Cardiac fibroblast (primary cell): ENCODE measurements around the gene ABCC1.

Source experiments
- DNase-seq, 2 donors: peaks; one replicate each; pipeline versions ENCODE4 v3.0.0 to v3.0.0-alpha.2; 2010; ENCODE audit warnings: low read depth in 2 of 2
- H3K4me3 ChIP-seq, 2 donors: replicated peaks in 1 of 2; 1 replicate in 1 of 2; 2 replicates in 1 of 2; pipeline ENCODE4 v1.5.1; 2011; ENCODE audit warnings: low read depth in 2 of 2, low read length in 2 of 2, mild to moderate bottlenecking in 2 of 2, moderate library complexity in 1 of 2
- TF ChIP-seq, protein P1 (sequence below): IDR thresholded peaks from one replicate; pipeline ENCODE4 v1.5.1; 2011; ENCODE audit warnings: low read depth, mild to moderate bottlenecking, low read length, inconsistent platforms

Gene ABCC1

GRCh38 chr16:16019488-16019887 is 70.1 kb downstream of the ABCC1 start:
- TF ChIP-seq, protein P1, sequence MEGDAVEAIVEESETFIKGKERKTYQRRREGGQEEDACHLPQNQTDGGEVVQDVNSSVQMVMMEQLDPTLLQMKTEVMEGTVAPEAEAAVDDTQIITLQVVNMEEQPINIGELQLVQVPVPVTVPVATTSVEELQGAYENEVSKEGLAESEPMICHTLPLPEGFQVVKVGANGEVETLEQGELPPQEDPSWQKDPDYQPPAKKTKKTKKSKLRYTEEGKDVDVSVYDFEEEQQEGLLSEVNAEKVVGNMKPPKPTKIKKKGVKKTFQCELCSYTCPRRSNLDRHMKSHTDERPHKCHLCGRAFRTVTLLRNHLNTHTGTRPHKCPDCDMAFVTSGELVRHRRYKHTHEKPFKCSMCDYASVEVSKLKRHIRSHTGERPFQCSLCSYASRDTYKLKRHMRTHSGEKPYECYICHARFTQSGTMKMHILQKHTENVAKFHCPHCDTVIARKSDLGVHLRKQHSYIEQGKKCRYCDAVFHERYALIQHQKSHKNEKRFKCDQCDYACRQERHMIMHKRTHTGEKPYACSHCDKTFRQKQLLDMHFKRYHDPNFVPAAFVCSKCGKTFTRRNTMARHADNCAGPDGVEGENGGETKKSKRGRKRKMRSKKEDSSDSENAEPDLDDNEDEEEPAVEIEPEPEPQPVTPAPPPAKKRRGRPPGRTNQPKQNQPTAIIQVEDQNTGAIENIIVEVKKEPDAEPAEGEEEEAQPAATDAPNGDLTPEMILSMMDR, result no peak
- peak; percentile 55 to 65 for DNase-seq
- H3K4me3 ChIP-seq, result no peak overlapping the region

- TF ChIP-seq, protein P1, result no peak
- DNase-seq, result no peak
- no peak overlapping the region for H3K4me3 ChIP-seq
These were observed 70.9 kb downstream of the ABCC1 start for GRCh38 chr16:16020291-16020690.

DNA sequence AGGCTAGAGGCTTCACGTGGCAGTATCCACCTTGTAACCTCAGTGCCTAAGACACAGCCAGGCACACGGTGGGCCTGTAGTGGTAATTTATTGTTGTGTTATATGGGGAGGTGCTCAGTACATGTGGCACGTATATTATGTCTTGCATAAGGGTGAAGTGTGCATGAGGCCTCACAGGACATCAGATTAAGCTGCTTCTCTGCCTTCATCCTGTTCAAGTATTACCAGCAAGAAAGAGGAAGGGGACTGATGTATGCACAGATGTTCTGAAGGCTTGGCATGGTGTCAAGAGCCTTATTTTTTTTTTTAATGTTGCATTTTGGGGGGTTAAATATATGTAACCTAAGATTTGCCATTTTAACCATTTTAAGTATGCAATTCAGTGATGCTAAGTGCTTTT is 71.6 kb downstream of the ABCC1 start:
- TF ChIP-seq, protein P1, result no peak

GRCh38 chr16:16021646-16021987 is 72.2 kb downstream of the ABCC1 start:
- DNase-seq, result no peak
- no peak overlapping the region for H3K4me3 ChIP-seq
- TF ChIP-seq, protein P1, result no peak

More for the DNA sequence above, 71.6 kb downstream of the ABCC1 start:
- DNase-seq, result no peak
- H3K4me3 ChIP-seq, result no peak overlapping the region

DNA sequence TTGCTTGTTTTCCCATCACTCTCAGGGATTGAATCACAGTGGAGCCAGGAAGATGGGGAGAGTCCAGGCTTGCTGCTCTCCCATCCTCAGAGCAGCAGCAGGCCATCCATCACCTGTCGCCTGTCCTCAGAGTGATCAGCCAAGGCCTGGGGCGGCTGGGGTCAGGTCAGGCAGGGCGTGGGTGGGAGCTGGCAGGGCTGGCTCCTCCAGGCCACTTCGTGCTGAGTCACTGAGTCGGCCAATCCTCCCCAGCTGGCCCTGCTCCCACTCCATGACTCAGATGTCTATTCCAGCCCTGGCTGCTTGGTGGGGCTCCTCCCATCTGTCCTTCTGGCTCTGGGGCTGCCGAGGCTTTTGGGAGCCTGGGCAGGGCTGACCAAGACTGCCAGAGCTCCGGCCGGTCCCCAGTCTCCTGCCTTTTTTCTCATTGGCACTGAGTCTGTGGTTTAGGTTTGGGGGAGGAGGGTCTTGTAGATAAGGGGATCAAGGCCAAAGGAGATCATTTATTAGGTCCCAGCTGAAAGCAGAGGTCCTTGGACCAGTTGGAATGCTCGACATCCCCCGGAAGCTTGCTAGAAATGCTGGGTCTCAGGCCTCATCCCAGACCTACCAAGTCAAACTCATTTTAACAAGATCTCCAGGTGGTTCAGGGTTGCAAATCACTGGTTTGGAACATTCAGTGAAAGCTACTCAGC is 72.7 kb downstream of the ABCC1 start:
- no peak overlapping the region for H3K4me3 ChIP-seq
- TF ChIP-seq, protein P1, result no peak
- DNase-seq, result peak; percentile 96

DNA sequence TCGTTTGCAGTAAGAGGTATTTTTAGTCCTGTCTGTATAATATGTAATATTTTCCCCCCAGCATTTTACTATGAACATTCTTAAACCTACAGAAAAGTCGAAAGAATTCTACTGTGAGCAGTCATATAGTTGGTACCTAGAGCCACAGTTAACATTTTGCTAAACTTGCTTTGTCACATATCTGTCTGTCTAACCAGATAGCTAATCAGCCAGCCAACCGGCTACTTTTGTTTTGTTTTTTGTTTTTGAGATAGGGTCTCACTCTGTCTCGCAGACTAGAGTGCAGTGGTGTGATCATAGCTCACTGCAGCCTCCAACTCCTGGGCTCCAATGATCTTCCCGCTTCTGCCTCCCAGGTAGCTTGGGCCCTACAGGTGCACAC is 73.3 kb downstream of the ABCC1 start:
- DNase-seq, result no peak
- no peak overlapping the region for H3K4me3 ChIP-seq
- TF ChIP-seq, protein P1, result no peak

GRCh38 chr16:16025214-16025968 is 76.0 kb downstream of the ABCC1 start:
- DNase-seq, result peak; percentile 74 to 93
- TF ChIP-seq, protein P1, result no peak
- H3K4me3 ChIP-seq, result no peak overlapping the region
